Measurements from ENCODE around the gene ORMDL3.

The ORMDL3 gene

DNA sequence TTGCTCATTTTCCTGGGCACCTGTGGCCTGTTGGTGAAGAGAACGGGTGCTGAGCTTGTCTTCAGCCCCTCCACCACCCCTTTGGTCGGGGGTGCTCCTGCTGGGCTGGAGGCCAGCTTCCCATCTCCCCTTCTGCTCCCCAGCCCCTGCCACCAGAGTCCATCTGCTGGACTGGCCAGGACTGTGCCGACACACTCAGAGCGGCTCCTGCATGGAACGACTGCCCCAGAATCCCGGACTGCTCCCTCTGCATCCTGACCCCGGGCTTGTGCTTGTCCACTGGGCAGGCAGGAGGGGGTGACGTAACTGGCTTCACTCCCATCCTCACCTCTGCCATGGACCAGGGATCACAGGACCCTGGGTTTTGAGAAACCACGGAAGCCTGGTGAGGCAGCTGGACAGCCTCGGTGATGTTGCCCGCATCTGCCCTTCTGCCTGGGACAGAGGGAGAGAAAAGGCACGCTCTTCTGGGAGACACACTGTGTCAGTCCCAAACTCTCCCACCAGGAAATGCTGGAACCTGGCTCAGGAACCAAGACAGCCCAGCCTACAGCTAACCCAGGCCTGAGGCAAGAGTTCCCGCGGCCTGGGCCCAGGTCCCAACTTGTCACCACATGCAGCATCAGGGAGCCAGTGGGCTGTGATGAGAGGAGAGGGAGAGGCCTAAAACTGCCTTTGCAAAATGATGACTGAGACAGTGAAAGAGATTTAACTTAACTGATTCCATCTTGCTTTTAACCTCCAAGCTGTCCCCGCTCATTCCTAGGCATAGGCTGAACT, 19.3 kb upstream of the ORMDL3 start:
- TF ChIP-seq TAF1 (IDR thresholded peaks at IDR 0.05; ENCODE audit: borderline replicate concordance, low read depth, low read length) (no peak), POLR2A (IDR thresholded peaks at IDR 0.05; ENCODE audit: low read depth, low read length) (no peak), POLR2AphosphoS5 (IDR thresholded peaks at IDR 0.05; ENCODE audit: low read depth, low read length) (no peak)
- DNase-seq (ENCODE audit: insufficient read length) = no peak
- FAIRE-seq = no peak

DNA sequence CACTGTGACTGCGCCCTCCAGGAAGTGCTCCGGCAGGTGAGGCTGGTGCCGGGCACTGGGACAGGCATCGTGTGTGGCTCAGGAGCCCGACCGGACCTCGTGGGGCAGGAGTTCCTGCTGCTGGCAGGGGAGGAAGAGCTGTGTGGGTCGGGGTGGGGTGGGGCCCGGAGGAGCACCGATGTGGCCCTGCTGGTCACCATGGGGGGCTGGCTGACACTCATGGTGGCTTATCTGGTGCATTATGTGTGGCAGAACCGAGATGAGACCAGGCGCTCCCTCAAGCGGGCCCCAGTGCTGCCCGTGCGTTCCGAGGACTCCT, 17.0 kb upstream of the ORMDL3 start:
- DNase-seq (ENCODE audit: insufficient read length) (no peak), FAIRE-seq (no peak)
- TF ChIP-seq POLR2A (IDR thresholded peaks at IDR 0.05; ENCODE audit: low read depth, low read length) = no peak
- TF ChIP-seq POLR2AphosphoS5 (IDR thresholded peaks at IDR 0.05; ENCODE audit: low read depth, low read length) = no peak
- TF ChIP-seq TAF1 (IDR thresholded peaks at IDR 0.05; ENCODE audit: borderline replicate concordance, low read depth, low read length) = no peak

DNA sequence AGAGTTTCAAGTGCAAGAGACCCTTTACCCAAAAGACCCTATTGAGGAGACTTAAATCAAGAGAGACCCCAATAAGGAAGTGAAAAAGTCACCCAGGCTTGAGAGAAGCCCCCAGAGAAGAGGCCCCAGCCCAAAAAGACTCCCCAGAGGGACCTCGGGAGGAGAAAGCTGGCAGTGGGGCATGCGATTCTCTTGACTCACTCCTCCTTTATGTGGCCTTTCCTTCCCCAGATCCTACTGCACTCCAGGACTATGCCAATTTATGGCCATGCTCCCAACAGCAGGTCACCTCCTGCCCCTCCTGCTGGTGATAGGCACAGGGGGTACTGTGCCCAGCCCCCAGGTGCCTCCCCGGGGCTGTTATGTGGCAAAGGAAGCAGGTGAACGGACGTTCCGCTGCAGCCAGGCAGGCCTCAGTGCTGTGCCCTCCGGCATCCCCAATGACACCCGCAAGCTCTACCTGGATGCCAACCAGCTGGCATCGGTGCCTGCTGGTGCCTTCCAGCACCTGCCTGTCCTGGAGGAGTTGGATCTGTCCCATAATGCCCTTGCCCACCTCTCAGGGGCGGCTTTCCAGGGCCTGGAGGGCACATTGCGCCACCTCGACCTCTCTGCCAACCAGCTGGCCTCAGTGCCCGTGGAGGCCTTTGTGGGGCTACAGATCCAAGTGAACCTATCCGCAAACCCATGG, 16.4 kb upstream of the ORMDL3 start:
- DNase-seq (ENCODE audit: insufficient read length) (no peak), FAIRE-seq (no peak)

DNA sequence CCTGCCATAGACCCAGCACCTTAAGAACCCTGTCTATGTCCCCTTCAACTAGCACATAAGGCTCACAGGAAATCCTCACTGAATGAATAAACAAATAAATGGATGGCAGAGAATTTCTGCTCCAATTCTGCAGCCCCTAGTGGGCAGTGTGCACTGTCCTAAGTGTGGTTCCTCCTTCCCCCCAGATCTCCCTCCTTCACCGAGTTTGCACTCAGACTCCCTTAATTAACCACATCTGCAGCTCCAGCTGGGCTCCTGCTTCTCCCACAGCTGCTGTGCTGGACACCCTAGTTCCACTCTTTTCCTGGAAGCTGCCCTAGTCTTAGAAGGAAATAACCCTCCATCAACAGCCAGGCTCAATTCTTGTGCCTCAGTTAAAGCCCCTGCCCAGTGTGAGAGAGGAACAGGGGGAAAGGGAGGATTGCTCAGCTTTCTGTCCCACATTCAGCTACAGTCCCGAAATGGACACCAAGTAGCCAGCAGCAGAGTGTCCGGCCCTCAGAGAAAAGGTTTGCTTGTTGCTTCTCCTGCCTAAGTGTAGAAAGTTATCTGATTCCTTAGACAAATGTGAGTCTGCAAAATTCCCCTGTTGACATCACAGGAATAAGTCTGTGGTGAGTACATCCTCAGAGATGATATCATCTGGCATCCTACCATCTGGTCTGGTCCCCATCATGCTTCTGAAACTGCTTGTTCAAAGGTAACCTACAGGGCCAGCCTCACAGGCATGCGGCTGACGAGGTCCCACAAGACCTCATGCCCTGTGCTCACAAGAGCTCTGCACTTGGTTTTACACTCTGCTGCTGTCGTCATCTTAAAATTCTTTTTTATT, 12.4 kb upstream of the ORMDL3 start:
- DNase-seq (ENCODE audit: insufficient read length) (no peak), FAIRE-seq (peak; percentile 86)
- no peak for TF ChIP-seq POLR2AphosphoS5 (IDR thresholded peaks at IDR 0.05; ENCODE audit: low read depth, low read length)
- TF ChIP-seq POLR2A (IDR thresholded peaks at IDR 0.05; ENCODE audit: low read depth, low read length) = no peak
- TF ChIP-seq TAF1 (IDR thresholded peaks at IDR 0.05; ENCODE audit: borderline replicate concordance, low read depth, low read length) = no peak

More for the DNA sequence above, 16.4 kb upstream of the ORMDL3 start:
- no peak for TF ChIP-seq TAF1 (IDR thresholded peaks at IDR 0.05; ENCODE audit: borderline replicate concordance, low read depth, low read length)
- no peak for TF ChIP-seq POLR2AphosphoS5 (IDR thresholded peaks at IDR 0.05; ENCODE audit: low read depth, low read length)
- no peak for TF ChIP-seq POLR2A (IDR thresholded peaks at IDR 0.05; ENCODE audit: low read depth, low read length)

DNA sequence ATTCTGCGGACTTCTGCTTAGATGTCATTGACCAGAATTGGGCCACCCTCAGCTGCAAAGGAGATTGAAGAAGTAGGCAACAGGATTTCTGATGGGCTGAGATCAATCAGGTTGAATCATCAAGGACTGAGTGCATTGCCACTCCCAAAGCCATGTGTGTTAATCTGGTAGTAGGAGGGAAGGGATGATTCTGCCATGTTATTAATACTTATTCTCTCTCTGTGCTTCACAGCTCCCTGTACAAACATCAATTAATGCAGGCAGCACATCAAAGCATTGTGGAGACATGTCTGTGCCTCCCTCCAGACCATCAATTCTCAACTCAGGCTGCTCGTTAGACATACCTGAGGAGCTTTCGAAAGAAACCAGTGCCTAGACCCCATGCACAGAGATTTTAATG, 11.7 kb upstream of the ORMDL3 start:
- TF ChIP-seq TAF1 (IDR thresholded peaks at IDR 0.05; ENCODE audit: borderline replicate concordance, low read depth, low read length) = no peak
- TF ChIP-seq POLR2AphosphoS5 (IDR thresholded peaks at IDR 0.05; ENCODE audit: low read depth, low read length) = no peak
- TF ChIP-seq POLR2A (IDR thresholded peaks at IDR 0.05; ENCODE audit: low read depth, low read length) = no peak
- DNase-seq (ENCODE audit: insufficient read length) = no peak
- no peak for FAIRE-seq

DNA sequence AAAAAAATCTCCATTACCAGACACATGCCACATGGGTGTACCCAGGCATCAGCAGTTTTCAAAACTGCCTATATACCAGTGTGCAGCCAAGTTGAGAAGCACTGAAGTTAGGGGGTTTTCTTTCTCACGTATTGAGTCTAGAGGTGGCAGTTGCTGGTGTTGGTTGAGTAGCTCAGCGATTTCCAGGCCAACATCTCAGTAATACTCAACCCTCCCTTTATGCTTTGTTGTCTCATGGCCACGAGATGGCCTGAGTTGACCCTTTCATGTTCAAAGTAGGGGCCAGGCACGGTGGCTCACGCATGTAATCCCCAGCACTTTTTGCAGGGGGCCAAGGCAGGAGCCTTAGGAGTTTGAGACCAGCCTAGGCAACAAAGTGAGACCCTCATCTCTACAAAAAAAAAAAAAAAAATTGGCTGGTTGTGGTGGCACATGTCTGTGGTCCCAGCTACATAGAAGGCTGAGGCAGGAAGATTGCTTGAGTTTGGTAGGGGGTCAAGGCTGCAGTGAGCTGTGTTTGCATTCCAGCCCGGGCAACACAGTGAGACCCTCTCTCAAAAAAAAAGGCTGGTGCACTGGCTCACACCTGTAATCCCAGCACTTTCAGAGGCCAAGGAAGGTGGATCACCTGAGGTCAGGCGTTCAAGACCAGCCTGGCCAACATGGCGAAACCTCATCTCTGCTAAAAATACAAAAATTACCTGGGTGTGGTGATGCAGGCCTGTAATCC, 10.9 kb upstream of the ORMDL3 start:
- DNase-seq (ENCODE audit: insufficient read length) (no peak), FAIRE-seq (peak; percentile 80)
- TF ChIP-seq POLR2AphosphoS5 (IDR thresholded peaks at IDR 0.05; ENCODE audit: low read depth, low read length) = no peak
- TF ChIP-seq POLR2A (IDR thresholded peaks at IDR 0.05; ENCODE audit: low read depth, low read length) = no peak
- no peak for TF ChIP-seq TAF1 (IDR thresholded peaks at IDR 0.05; ENCODE audit: borderline replicate concordance, low read depth, low read length)

DNA sequence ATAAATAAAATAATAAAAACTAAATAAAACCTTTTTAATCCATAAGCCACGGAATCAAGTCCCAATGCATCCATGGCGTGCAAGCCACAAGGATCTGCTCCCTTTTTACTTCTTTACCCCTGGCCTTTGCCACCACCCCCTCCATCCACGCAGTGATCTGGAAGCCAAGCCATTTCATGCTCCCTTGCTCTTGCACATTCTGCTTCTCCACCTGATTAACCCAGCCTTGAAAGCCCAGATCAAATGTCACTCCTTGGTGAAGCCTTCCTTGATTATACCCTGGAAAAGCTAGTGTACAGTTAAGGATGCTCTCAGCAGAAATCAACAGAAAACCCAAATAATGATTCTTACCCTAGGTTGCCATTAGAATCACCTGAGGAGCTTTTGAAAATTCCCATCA, 10.0 kb upstream of the ORMDL3 start:
- DNase-seq (ENCODE audit: insufficient read length) (no peak), FAIRE-seq (no peak)
- TF ChIP-seq POLR2A (IDR thresholded peaks at IDR 0.05; ENCODE audit: low read depth, low read length) (no peak), TAF1 (IDR thresholded peaks at IDR 0.05; ENCODE audit: borderline replicate concordance, low read depth, low read length) (no peak)

DNA sequence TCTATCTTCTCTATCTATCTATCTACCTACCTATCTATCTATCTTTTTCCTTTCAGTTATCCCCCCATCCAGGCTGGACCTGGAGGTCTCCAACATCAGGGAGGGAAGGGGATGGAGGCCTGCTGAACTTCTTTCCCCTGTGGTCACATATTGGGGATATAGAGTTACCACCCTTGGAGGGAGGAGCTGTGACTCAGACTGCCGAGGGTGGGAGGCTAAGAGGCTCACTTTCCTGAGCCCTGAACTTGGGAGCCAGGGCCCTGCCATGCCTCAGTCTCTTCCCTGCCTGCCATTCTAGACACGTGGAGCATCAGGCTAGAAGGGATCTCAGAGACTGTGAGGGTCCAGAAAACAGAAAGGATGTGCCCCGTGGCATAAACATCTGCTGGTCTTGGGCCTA, 8.5 kb upstream of the ORMDL3 start:
- DNase-seq (ENCODE audit: insufficient read length) (no peak), FAIRE-seq (no peak)
- TF ChIP-seq POLR2A (IDR thresholded peaks at IDR 0.05; ENCODE audit: low read depth, low read length) (no peak), POLR2AphosphoS5 (IDR thresholded peaks at IDR 0.05; ENCODE audit: low read depth, low read length) (no peak), TAF1 (IDR thresholded peaks at IDR 0.05; ENCODE audit: borderline replicate concordance, low read depth, low read length) (no peak)

DNA sequence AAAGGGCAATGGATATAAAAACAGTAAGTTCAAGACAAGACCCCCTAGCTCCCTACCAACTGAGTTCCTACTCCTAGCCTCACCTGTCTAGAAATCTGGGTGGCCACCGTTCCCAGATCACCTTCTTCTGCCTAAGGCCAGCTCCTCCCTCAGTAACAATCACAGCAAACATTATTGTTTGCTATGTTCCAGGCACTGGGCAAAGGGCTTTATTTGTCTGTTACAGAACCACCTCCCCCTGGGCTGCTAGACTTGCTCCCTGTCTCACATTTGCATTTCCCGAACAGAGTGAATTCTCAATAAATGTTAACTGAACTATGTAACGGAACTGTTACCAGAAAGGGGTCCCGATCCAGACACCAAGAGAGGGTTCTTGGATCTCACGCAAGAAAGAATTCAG, 6.9 kb upstream of the ORMDL3 start:
- FAIRE-seq (no peak), DNase-seq (ENCODE audit: insufficient read length) (no peak)

DNA sequence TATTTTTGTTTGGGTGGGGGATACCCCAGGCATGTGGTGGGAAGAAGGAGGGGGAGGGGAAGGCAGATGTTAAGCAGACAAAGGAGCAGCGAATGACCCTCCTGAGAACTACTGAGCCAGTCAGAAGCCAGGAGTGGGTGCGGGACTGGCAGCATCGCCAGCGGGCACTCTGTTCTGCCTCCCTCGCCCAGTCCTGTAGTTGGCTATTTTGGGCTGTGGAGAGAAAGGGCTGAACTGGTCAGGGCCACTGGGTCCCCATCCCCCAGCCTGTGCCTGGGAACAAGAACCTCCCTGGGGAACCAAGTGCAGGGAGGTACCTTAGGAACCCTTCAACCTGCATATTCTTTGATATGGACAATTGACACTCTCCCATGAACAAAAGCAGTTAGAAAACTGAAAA, 6.5 kb upstream of the ORMDL3 start:
- no peak for TF ChIP-seq POLR2AphosphoS5 (IDR thresholded peaks at IDR 0.05; ENCODE audit: low read depth, low read length)
- TF ChIP-seq TAF1 (IDR thresholded peaks at IDR 0.05; ENCODE audit: borderline replicate concordance, low read depth, low read length) = no peak
- TF ChIP-seq POLR2A (IDR thresholded peaks at IDR 0.05; ENCODE audit: low read depth, low read length) = no peak
- FAIRE-seq (peak; percentile 38), DNase-seq (ENCODE audit: insufficient read length) (no peak)

More for the DNA sequence above, 6.9 kb upstream of the ORMDL3 start:
- TF ChIP-seq POLR2A (IDR thresholded peaks at IDR 0.05; ENCODE audit: low read depth, low read length) = no peak
